ENCODE data around the gene APOL4.
"Not testable (repeated sequence)": the region's sequence is repeated elsewhere in the genome, so short reads cannot be mapped to it uniquely, and the experiment has no call there.

The APOL4 gene

DNA sequence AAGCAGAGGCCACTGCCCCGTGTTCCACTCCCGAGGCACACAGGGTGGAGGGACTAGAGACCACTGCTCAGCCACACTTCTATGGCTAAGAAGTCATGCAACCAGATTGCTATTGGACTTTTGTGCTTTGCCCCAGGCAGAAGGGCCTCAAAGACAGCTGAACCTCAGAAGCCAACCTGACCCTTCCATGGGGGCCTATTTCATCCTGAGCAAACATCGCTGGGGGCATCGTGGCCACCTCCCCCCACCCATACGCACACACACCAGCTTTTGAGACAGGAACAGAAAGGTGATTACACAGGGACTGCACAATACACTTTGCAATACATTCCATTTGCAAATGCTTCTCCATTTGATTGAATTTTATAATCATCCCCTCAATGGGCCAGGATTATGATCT is 4.0 kb upstream of the APOL4 start:
- DNase-seq = not testable (repeated sequence)

DNA sequence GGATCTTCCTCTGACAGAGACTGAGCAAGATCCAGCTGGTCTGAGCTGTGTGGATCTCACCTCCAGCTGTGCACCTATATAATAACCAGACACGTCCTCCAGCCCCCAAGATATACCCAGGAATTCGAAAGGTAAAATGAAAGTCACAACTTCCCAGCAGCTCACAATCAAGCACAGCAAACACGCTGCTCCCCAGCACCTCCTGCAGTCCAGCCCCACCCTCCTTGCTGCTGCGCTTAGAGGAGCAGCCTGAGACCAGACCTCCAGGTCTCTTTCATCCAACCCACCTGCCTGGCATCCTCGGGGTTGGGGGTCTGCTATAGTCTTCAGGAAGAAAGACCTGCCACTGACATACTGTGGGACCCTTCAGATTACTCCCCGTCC is 3.0 kb upstream of the APOL4 start:
- no peak for DNase-seq

DNA sequence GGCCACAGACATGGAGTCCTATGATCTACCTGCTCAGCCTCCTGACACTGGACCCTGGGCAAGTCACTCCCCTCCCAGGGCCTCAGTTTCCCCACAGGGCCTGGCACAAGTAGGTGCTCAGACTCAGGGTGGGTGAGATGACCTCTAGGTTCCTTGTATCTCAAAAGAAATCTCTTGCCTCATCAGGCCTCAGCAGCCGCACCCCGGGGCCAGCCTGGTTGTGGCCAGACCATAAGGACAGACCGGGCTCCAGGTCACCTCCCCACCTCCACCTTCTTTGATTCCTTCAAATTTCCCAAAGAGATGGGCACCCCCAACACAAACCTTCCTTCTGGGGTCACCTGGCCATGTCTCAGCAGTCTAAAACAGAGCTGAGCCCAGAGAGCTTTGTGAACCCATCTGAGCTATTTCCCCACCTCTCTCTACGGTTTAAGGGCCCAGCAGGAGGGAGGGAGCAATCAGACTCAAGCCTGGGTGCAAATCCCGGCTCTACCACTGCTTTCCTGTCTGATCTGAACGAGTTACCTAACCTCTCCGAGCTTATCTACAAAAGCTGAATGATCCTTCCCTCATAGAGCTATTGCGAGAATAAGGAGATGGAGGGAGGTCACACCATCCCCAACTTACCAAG is 2.5 kb upstream of the APOL4 start:
- DNase-seq = no peak

DNA sequence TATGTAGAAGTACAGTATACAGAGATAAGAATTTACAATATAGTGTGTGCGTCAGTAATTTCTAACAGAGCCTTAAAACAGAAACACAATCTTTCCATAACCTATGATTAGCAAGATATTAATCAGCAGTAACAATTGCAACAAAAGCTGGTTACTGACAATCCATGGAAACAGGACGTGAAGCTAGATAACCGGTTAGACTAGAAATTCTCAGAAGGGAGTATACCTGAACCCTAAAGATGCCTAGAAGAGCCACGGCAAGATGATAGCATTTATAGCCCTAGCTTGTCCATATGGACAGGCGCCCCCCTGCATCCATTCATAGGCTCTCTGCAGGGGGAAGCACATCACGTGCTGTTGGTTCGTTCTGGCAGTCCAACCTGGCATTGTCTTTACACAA is 1.8 kb upstream of the APOL4 start:
- DNase-seq = not testable (repeated sequence)

DNA sequence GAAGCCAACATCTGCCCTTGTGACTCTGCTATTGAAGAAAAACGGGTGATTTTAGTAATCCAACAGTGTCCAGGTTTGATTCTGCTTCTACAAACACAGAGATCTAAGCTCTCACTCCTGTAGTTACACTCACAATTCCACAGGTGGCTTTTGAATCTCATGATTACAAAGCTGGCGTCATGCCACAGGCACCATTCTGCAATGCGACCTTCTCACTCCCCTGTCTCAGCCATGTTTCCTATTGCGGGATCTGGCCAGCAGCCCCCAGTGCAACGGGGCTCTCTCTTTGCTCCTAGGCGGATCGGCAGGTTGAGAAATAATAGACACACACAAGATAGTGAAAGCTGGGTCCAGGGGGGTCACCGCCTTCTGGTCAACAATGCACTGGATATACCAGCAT is 1.3 kb upstream of the APOL4 start:
- not testable (repeated sequence) for DNase-seq

DNA sequence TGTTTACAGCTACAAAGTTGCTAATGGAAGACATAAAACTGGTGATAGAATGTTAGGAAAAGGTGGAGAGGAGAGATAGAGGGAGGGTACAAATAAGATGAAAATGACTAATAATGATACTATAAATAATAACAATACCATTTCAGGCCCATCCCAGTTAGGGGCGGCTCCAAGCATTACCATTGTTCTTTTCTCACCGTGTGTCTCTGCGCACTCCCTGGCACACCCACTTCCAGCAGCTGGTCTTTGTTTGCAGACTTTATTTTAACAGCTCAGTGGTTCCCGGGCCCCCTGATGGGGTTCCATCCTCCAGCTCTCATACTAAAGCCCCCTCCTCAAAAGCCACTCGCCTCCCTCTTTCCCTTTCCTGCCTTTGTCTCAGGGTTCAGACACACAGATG is 584 bp downstream of the APOL4 start:
- not testable (repeated sequence) for DNase-seq

DNA sequence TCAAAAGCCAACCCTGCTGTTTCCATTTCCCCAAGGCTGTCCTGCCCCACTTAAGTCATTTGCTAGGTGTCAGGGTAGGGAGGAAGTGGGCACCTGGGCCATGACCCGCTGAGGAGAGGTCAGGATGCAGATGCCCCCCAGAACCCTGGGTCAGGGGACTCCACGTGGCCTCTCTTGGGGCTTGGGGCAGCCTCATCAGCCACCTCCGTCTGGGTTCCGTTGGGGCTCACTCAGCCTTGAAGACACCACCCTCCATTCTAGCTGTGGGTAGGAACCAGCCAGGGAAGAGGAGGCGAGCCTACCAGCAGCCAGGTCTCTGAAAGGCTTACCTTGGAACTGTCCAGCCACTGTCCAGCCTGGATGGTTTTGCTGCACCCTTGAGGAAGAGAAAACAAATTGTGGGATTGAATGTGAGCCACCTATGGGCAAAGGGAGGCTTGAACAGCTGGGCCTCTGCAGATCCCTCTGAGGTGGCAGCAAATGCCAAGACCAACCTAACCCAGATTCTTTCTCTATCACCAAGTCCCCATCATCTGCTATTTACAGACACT is 2.5 kb downstream of the APOL4 start:
- DNase-seq = no peak

DNA sequence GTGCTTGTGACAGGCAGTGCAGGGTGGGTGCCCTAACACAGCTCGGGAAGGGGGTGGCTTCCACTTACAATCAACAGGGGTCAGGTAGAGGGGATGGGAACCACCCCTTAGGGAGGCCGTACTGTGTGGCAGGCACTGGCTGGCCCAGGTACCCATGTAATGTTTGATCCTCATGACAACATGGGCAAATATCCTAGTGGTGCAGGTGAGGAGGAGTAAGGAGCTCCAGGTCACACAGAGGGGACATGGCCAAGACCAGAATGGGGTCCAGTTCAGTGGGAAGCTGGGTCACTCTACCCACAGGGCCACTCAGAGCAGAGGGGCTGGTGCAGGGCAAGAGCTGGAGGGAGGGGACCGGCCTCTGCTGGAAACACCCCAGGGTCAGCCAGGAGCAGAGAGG is 3.1 kb downstream of the APOL4 start:
- DNase-seq = no peak

DNA sequence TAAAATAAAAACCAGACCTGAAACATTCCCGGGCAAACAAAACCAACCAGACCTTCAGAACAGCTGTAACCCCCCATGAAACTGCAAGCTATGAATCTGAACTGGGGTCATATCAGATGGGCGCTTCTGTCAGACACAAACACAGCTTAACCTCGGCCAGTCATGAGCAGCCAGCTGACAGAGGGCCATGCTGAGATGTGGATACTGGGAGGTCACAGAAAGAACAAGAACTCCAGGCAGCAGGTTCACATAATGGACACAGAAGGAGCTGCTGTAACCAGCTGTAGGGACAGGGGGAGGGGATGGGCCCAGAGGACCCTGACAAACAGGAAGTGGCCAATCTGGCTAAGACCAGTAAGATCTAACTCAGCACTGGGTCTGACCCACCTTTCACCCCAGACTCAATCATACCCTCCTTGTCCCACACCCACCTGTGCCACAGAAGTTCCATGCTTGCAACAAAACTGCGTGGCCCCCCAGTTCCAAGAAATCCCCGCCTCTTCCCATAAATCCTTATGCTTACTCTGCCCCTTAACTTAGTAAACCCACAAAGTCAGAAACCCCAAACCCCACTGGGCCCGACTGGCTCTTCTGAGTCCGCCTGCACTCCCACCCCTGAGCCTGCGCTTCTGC is 4.0 kb downstream of the APOL4 start:
- DNase-seq = peak in 1 of 2 donors; percentile 4

DNA sequence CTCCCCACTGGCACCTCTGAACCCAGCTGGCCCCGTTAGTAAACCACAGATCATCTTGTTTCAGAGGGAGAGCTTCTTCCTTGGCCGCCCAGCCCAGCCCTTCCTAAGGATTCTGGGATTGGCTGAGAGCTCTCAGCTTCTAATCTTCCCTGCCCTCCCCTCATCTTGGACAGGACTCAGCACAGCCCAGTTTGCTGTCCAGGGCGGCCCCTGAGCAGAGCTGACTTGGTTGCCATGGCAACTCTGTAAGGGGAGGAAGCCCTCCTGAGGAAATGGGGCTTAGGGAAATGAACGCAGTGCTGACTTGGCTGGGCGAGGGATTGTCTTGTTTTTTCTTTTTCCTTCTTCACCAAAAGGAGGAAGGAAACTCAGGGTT is 4.6 kb downstream of the APOL4 start:
- DNase-seq = no peak

DNA sequence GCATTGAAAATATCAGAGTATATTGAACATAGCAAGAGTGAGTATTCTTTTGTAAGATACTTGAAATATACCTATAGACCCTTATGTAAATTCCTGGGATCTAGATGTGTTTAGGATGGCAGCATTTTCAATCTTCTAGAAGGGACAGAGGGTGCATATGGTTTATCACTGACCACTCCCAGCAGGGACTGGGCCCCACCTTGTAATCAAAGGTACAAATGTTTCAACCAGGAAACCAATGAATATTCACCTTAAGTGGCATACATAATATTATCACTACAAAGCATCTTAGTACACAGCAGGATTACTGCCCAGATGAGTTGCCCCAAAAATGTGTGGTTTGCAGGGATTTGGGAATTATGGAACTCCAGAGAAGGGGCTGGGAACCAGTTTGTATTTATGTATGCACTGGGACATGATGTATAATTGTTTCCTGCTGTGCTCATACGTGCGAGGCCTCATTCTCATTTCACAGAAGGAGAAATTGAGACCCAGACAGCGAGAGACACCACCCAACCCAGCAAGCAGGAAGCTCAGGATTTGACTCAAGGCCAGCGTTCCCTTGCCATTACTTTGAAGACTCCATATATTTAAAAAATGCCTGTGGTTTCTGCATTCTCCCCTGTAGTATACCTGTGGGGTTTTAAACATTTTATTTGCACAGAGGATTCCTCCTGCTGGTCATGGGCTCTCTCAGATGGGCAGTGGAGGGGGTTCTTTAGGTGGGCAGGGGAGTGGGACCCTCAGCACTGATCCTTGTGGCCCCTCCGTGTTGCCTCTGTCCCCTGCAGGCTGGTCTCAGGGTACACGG is 5.2 kb downstream of the APOL4 start:
- no peak for DNase-seq

DNA sequence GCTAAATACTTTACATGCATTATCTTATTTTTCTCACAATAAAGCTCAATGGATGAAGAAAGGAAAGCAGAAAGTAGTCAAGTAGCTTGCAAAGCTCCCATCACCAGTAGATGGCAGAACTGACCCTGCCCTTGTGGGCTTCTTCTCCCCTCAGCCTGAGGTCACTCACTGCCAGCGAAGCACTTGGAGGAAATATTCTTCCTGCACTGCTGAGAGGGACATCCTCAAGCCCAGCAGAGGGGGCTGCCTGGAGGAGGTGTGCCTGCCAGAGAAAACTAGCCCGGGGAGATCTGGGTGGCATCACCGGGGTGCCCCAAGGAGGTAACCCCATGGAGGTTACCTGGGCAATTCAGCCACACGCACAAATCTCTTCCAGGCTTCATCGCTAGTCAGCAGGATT is 6.6 kb downstream of the APOL4 start:
- DNase-seq = peak; percentile 33 to 39

DNA sequence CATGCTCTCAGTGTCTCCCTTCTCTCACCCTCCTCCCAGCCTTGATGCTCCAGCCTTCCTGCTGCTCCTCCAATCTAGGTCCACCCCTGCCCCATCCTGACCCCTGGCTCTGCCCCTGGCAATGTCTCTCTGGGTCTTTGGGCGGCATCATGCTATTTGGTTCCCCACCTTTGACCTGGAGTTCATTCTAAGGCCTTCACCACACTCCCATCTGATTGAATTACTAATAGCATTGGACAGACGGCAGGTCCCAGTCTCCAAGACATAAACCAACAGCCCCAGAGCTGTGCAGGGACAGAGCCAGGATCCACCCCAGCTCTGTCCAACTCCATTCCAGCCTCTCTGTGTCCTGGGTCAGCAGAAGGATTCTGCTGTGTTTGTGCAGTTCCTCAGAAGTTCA is 7.2 kb downstream of the APOL4 start:
- no peak for DNase-seq

DNA sequence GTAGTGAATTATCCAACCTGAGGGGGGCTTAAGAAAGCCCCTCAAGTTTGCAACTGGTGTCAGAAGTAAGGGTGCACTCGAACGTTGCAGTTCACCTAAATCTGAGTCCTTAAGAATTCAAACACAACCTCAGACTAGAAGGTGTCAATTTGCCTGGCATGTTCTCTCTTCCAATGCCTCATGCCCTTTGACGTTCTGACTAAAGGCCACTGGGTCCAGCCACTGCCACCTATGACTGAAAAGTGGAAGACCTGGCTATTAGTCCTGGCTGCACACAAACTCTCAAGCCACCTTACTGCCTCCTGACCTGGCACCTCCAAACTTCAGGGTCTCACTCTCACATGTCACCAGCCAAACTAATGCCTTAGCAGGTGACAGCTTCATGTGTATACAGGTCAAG is 8.0 kb downstream of the APOL4 start:
- no peak for DNase-seq

DNA sequence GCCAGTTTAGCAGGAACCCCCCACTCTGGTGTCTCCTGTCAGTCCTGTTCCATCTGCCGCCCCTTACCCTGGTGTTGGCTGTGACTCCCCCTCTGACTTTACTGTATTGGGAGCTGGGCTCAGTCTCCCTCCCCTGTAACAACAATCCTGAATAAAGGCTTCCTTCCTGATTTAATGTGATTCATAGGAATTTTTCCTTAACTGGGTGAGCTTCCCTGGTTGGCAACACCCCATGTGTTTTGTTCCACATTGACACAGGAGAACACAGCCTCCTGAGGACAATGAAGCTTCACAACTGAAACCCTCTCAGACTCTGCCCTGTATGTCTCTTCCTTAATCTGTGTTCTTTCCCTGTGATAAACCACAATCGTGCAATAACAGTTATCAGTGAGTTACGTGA is 8.4 kb downstream of the APOL4 start:
- DNase-seq = no peak

DNA sequence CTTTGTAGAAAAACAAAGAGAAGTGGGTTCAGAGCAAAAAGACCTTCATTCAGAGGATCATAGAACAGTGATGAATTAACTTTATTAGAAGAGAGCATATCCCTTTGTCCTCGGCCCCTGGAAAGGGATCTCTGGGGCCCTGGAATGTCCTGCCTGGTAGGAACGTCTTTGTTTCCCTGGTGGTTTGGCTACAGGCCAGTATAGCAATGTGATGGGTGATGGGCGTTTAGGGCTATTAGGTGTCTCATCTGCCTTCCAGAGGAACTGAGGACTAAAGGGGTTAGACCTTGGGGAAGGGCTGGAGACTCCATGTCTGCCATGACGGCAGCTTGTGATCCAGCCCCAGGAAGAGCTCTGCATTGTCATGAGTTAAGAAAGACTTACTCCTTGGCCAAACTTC is 9.1 kb downstream of the APOL4 start:
- no peak for DNase-seq

DNA sequence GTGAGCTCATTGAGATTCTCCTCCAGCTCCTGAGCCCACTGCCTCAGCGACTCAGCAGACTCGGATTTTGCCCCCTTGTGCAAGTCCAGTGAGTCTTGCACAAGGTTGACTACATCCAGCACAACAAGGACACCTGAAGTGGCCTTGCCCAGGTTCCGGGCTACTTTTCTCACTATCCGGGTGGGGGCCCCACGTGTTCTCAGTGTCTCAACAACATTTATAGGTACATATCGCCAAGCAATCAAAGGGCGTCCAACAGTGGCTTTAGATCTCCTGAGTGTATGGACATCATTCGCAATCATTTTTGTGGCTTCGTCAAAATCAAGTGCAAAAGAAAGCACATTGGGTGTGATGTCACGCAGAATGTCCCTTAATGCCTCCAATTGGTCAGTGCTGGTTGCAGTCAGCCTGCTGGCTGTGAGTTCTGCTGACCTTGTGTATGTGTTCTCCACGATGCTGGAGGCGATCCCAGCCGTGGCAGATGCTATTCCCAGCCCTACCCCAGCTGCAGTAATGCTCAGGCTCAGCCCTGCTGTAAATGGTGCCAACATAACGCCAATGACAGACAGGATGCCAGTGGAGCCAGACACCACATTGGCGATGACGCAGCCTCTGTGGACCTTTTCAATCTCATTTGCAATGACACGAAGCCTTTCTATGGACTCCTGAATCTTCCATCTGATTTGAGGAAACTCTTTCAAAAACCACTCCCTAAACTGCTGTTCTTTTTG is 10.3 kb downstream of the APOL4 start:
- DNase-seq = no peak

DNA sequence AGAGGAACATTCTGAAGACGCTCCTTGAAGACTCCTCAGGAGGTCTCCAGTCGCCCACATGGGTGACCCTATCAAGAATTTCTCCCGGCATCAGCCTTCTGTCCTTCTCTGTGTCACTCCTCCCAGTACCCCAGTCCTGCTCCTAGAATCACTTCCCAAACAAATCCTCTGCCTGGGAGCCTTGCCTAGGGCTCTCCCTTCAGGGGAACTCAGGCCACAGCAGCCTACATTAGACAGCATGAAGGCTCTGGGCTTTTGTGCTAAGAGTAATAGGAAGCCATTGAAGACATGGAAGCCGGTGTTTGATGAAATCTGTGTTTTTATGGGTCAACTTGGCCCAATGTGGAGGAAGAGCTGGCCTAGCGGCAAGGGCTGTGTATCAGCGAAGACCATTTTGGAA is 13.7 kb downstream of the APOL4 start:
- not testable (repeated sequence) for DNase-seq

DNA sequence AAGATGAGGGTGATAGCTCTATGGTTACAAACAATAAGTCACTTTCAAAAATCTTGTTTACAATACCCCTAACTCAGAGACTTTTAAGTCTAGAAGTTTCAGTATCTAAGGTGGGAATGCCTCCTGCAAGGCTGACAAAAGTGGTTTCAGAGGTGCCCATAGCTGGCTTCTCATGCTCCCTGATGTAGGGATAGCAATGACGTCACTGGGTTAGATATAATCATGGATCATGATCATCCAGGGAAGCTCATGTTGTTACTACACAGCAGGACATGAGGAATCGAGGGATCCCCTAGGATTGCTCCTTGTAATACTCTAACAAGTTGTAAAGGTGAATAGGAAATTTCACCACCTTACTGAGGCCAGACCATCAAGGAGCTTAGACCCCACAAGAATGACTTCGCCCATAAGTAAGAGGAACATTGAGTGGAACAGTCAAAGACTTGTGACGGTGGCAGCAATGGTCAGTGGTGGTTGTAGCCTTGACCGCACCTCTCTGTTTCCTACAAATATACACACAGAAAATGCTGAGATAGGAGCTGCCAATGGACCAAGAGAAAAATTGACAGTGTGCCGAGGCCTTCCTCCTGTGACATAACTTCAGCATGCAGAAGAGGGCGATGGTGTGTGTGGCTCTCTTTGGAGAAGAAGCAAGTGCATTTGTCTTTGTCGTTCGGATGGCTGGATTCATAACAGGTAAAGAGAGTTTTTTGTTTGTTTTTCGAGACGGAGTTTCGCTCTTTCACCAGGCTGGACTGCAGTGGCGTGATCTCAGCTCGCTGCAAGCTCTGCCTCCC is 15.6 kb downstream of the APOL4 start:
- DNase-seq = no peak

DNA sequence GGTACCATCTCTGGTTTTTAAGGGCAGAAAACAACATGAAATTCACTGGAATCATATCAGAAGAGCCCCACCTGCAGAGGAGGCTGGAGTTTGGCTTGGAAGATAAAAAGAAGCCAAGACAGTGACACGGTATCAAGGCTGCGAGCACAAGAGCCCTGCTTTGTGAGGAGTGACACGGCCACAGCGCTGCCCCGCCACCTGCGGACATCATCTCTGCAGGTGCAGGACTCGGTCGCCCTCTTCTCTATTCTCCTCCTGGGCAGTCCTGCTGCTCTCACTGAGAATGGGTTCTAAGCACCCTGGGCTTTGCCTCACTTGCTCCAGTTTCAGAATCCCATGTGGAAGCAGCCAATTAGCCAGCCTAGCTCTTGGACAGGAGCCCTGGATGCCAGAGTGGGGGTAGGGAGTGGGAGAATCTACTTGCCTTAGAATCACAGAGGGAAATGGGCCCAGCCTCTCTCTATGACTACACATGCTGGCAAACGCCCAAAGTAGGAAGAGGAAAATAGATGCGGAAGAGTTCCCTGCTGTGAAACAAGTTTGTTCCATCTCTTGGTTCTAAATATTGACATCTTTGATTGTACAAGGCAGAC is 17.1 kb downstream of the APOL4 start:
- DNase-seq = no peak

DNA sequence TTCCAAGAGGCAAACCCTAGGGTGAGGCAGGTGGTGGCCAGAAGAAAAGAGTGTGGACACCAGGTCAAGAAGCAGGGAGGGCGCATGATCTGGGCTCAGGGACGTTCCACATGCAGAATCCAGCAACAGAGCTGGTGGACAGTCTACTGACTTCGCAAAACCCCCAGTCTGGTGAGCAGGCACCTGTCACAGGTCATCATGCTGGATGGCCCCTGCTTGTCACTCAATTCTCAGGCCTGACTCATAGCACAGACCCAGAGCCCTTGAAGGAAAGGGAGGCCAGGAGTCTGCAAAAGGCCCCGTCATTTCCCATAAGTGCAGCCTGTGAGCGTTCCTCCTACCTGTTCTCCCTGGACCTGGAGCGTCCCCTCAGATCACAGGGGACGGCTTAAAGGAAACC is 18.2 kb downstream of the APOL4 start:
- no peak for DNase-seq

DNA sequence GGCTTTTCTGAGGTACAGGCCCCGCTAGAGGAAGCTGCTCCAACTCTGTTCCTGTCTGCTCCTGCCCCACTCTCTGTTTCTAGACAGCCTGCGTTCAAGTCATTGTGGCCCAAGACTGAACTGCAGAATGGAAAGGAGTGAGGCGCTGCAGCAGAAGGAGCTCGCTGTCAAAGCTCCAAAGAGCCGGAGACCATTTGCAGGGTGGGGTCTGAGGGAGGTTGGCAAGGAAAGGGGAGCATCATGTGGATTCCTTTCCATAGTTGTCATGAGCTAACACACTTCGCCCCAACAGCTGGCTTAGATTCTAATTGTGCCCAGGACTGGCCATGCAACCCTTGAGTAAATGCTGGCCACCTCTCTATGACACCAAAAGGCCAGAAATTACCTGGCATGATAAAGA is 18.8 kb downstream of the APOL4 start:
- DNase-seq = no peak

All from stimulated activated CD4-positive, alpha-beta T cell treated with anti-CD3 and anti-CD28 coated beads, Interleukin-2, amount 100 ng/mL, for 24 hours (primary cell).